SU-DHL-6 (cell line): ENCODE results near the gene MYO1D.

ENCODE experiments used
- H2AFZ ChIP-seq: fragments of 200-600 bp; sonication (generic); 2 replicates; pipeline ENCODE4 v1.6.1; 2014; ENCODE audit warnings: low read depth, mild to moderate bottlenecking, moderate library complexity, mixed read lengths, antibody characterized with exemption, low read length; ENCODE audit not compliant: severe bottlenecking
- H3F3A ChIP-seq: fragments of 200-600 bp; shearing (Covaris generic); 2 replicates; pipeline ENCODE4 v1.6.0; 2016; ENCODE audit warnings: antibody characterized with exemption, mild to moderate bottlenecking; ENCODE audit not compliant: insufficient read depth
- H3K27ac ChIP-seq: fragments of 200-600 bp; sonication (generic); 2 replicates; pipeline ENCODE4 v1.5.1; 2016; ENCODE audit warnings: low read depth, mild to moderate bottlenecking, low read length, moderate library complexity, mixed read lengths
- H3K27me3 ChIP-seq: fragments of 200-600 bp; sonication (generic), shearing (Covaris generic); 2 replicates; pipeline ENCODE4 v1.6.0; 2014; ENCODE audit warnings: mild to moderate bottlenecking, low read length
- H3K36me3 ChIP-seq: fragments of 200-600 bp; sonication (generic); 2 replicates; pipeline ENCODE4 v1.6.1; 2014; ENCODE audit warnings: mild to moderate bottlenecking, low read length, mixed read lengths
- H3K4me2 ChIP-seq: fragments of 300-600, 200-600 bp; shearing (Covaris generic), sonication (generic); 2 replicates; pipeline ENCODE4 v1.6.0; 2014; ENCODE audit warnings: low read length, low read depth, mild to moderate bottlenecking; ENCODE audit not compliant: poor library complexity, severe bottlenecking
- H3K4me3 ChIP-seq: fragments of 200-600 bp; sonication (generic); 2 replicates; pipeline ENCODE4 v1.5.1; 2014; ENCODE audit warnings: antibody characterized with exemption, low read length, mild to moderate bottlenecking, mixed read lengths; ENCODE audit not compliant: insufficient read depth, poor library complexity, severe bottlenecking
- H3K79me2 ChIP-seq: fragments of 200-600 bp; sonication (generic); 2 replicates; pipeline ENCODE4 v1.6.1; 2014; ENCODE audit warnings: mild to moderate bottlenecking, low read length, moderate library complexity; ENCODE audit not compliant: insufficient read depth
- H3K9ac ChIP-seq: fragments of 200-600 bp; sonication (generic); 2 replicates; pipeline ENCODE4 v1.7.0; 2014; ENCODE audit warnings: mild to moderate bottlenecking, low read length
- H3K9me2 ChIP-seq: fragments of 200-600 bp; sonication (generic); replicated peaks from 2 replicates; pipeline ENCODE4 v1.6.1; 2014; ENCODE audit warnings: low read length; ENCODE audit not compliant: insufficient read depth
- H3K9me3 ChIP-seq: fragments of 200-600 bp; sonication (generic); 2 replicates; pipeline ENCODE4 v1.6.1; 2014; ENCODE audit warnings: low read length, mixed read lengths; ENCODE audit not compliant: insufficient read depth
- H4K20me1 ChIP-seq: fragments of 200-600 bp; sonication (generic); 2 replicates; pipeline ENCODE4 v1.6.1; 2014; ENCODE audit warnings: low read depth, mild to moderate bottlenecking, antibody characterized with exemption, low read length, moderate library complexity, mixed read lengths
- CTCF ChIP-seq: fragments of 200-600 bp; sonication (generic); IDR thresholded peaks from one replicate; pipeline ENCODE4 v1.5.1; 2017; ENCODE audit warnings: antibody characterized with exemption, mild to moderate bottlenecking, low read length, moderate library complexity; ENCODE audit not compliant: insufficient read depth, poor library complexity, severe bottlenecking
- EZH2phosphoT487 ChIP-seq: fragments of 200-600 bp; sonication (generic), shearing (Covaris generic); conservative IDR thresholded peaks from 2 replicates; pipeline ENCODE4 v1.6.1; 2018; ENCODE audit warnings: mild to moderate bottlenecking, antibody characterized with exemption, low read length, moderate library complexity, mixed read lengths

The MYO1D gene

GRCh38 chr17:32880671-32881453, 3.9 kb upstream of the MYO1D start:
- Histone ChIP-seq H2AFZ (no peak overlapping the region), H4K20me1 (no peaks in the 10 kb centered on the region), H3K79me2 (no peaks in the 10 kb centered on the region), H3K27me3 (no peaks in the 10 kb centered on the region), H3K9me3 (no peaks in the 10 kb centered on the region), H3F3A (no peaks in the 10 kb centered on the region), H3K36me3 (no peaks in the 10 kb centered on the region), H3K9ac (no peak overlapping the region), H3K9me2 (no peaks in the 10 kb centered on the region), H3K27ac (no peak overlapping the region), H3K4me2 (no peak overlapping the region), H3K4me3 (no peak overlapping the region)
- TF ChIP-seq EZH2phosphoT487 (no peak), CTCF (no peak)

- Histone ChIP-seq H3K4me2 (no peak overlapping the region), H3K9me2 (no peaks in the 10 kb centered on the region), H3K27ac (no peak overlapping the region), H2AFZ (no peak overlapping the region), H3K36me3 (no peaks in the 10 kb centered on the region), H3K9ac (no peak overlapping the region), H3F3A (no peaks in the 10 kb centered on the region), H4K20me1 (0 out of 2 replicates have a peak, but pooled peaks cover 4% of the 10 kb centered on the region), H3K9me3 (no peaks in the 10 kb centered on the region), H3K79me2 (no peaks in the 10 kb centered on the region), H3K4me3 (no peak overlapping the region), H3K27me3 (no peaks in the 10 kb centered on the region)
- TF ChIP-seq CTCF (no peak), EZH2phosphoT487 (no peak)
Measured at GRCh38 chr17:32879134-32879533, 2.2 kb upstream of the MYO1D start.

GRCh38 chr17:32878211-32878610, 1.3 kb upstream of the MYO1D start:
- Histone ChIP-seq H3K79me2 (no peaks in the 10 kb centered on the region), H3K4me2 (no peak overlapping the region)

More at GRCh38 chr17:32878211-32878610, 1.3 kb upstream of the MYO1D start:
- TF ChIP-seq EZH2phosphoT487 = no peak
- no peak for TF ChIP-seq CTCF
- Histone ChIP-seq H3K9me3 (no peaks in the 10 kb centered on the region), H4K20me1 (0 out of 2 replicates have a peak, but pooled peaks cover 4% of the 10 kb centered on the region), H3K4me3 (no peak overlapping the region), H2AFZ (no peak overlapping the region), H3K36me3 (no peaks in the 10 kb centered on the region), H3F3A (no peaks in the 10 kb centered on the region), H3K27me3 (no peaks in the 10 kb centered on the region), H3K27ac (no peak overlapping the region), H3K9ac (no peak overlapping the region), H3K9me2 (no peaks in the 10 kb centered on the region)
